IMR-90 (cell line): ENCODE measurements around the gene SUPT3H. TPM values are rescaled to one million over a fixed set of nuclear protein-coding genes. Genes with fewer than 3 reads are reported as not detected.

Experiments
- ATAC-seq: fragments of 200-7000 bp; cut with Tn5 transposase; 2 replicates; pipeline ENCODE4 v1.9.1; 2020; ENCODE audit warnings: low read depth, mild to moderate bottlenecking, moderate library complexity
- BruUV-seq: library from RNA; stranded (reverse); fragments of 400-500 nt; replicated peaks from 2 replicates; lab custom pipeline; 2021; lab: Mats Ljungman, UMichigan
- CTCF ChIA-PET: fragments of 300-600 bp; formaldehyde crosslinking; extraction: SDS; loops from one replicate; lab custom pipeline; 2021; ENCODE audit warnings: antibody characterized with exemption; lab: Yijun Ruan, JAX
- POLR2A ChIA-PET: fragments of 300-600 bp; sonication (Branson Sonifier 250); formaldehyde crosslinking; loops from one replicate; lab custom pipeline; 2022; ENCODE audit warnings: antibody characterized with exemption; ENCODE audit not compliant: unreplicated experiment; lab: Charles Lee
- DNase-seq: peaks from one replicate; pipeline ENCODE4 v3.0.0; 2013
- H2AFZ ChIP-seq: replicated peaks from 2 replicates; pipeline ENCODE3; 2013; ENCODE audit warnings: low read length, mild to moderate bottlenecking; ENCODE audit not compliant: poor library complexity
- H2AK5ac ChIP-seq: 2 replicates; pipeline ENCODE4 v1.6.1; 2013; ENCODE audit warnings: low read depth, low read length, inconsistent platforms
- H2AK9ac ChIP-seq: replicated peaks from 2 replicates; pipeline ENCODE3; 2013; ENCODE audit warnings: mild to moderate bottlenecking, low read depth, low read length, moderate library complexity; ENCODE audit not compliant: poor library complexity
- H2BK120ac ChIP-seq: 2 replicates; pipeline ENCODE4 v1.6.1; 2013; ENCODE audit warnings: low read depth, low read length, inconsistent platforms
- H2BK15ac ChIP-seq: 3 replicates; pipeline ENCODE4 v1.6.1; 2013; ENCODE audit warnings: low read depth, low read length, inconsistent platforms
- H2BK20ac ChIP-seq: 2 replicates; pipeline ENCODE4 v1.6.1; 2013; ENCODE audit warnings: low read depth, mild to moderate bottlenecking, inconsistent platforms, low read length, moderate library complexity
- H2BK5ac ChIP-seq: 2 replicates; pipeline ENCODE4 v1.6.1; 2013; ENCODE audit warnings: mild to moderate bottlenecking, low read depth, low read length, inconsistent platforms; ENCODE audit not compliant: poor library complexity, severe bottlenecking
- H3K14ac ChIP-seq: replicated peaks from 2 replicates; pipeline ENCODE4 v1.6.1; 2013; ENCODE audit warnings: low read depth, low read length, inconsistent platforms
- H3K18ac ChIP-seq: 2 replicates; pipeline ENCODE4 v1.6.1; 2013; ENCODE audit warnings: low read depth, low read length, control low read depth
- H3K23ac ChIP-seq: 2 replicates; pipeline ENCODE4 v1.6.1; 2013; ENCODE audit warnings: low read depth, low read length, inconsistent platforms
- H3K27ac ChIP-seq: 2 replicates; pipeline ENCODE4 v1.5.1; 2013; ENCODE audit warnings: mild to moderate bottlenecking, control low read depth, low read length; ENCODE audit not compliant: insufficient read depth
- H3K27me3 ChIP-seq: 2 replicates; pipeline ENCODE4 v1.6.1; 2013; ENCODE audit warnings: low read length; ENCODE audit not compliant: control insufficient read depth, insufficient read depth
- H3K36me3 ChIP-seq: 2 replicates; pipeline ENCODE4 v1.6.1; 2013; ENCODE audit warnings: low read length, mixed read lengths; ENCODE audit not compliant: control insufficient read depth, insufficient read depth
- H3K4ac ChIP-seq: 2 replicates; pipeline ENCODE4 v1.6.1; 2013; ENCODE audit warnings: low read depth, low read length, inconsistent platforms
- H3K4me1 ChIP-seq: 2 replicates; pipeline ENCODE4 v1.6.1; 2013; ENCODE audit warnings: low read length, mixed read lengths; ENCODE audit not compliant: control insufficient read depth, insufficient read depth
- H3K4me2 ChIP-seq: 2 replicates; pipeline ENCODE4 v1.6.1; 2013; ENCODE audit warnings: low read depth, mild to moderate bottlenecking, control low read depth, low read length, moderate library complexity
- H3K4me3 ChIP-seq: 2 replicates; pipeline ENCODE4 v1.5.1; 2013; ENCODE audit warnings: low read depth, mild to moderate bottlenecking, control low read depth, low read length, moderate library complexity; ENCODE audit not compliant: insufficient read depth
- H3K56ac ChIP-seq: 2 replicates; pipeline ENCODE4 v1.6.1; 2013; ENCODE audit warnings: low read length, inconsistent platforms; ENCODE audit not compliant: insufficient read depth; ENCODE audit errors: extremely low read depth
- H3K79me1 ChIP-seq, 2 experiments: 2 replicates each; pipeline ENCODE4 v1.6.1; 2013; ENCODE audit warnings: low read length in 2 of 2, inconsistent platforms in 1 of 2, low read depth in 1 of 2
- H3K9ac ChIP-seq: 2 replicates; pipeline ENCODE4 v1.6.1; 2013; ENCODE audit warnings: low read depth, low read length, control low read depth
- H3K9me1 ChIP-seq: 2 replicates; pipeline ENCODE4 v1.6.1; 2013; ENCODE audit warnings: low read length, inconsistent platforms; ENCODE audit not compliant: insufficient read depth
- H3K9me3 ChIP-seq: 2 replicates; pipeline ENCODE4 v1.6.1; 2013; ENCODE audit warnings: low read length; ENCODE audit not compliant: control insufficient read depth, insufficient read depth
- H4K20me1 ChIP-seq: 2 replicates; pipeline ENCODE4 v1.6.1; 2013; ENCODE audit warnings: low read length, inconsistent platforms; ENCODE audit not compliant: insufficient read depth
- H4K5ac ChIP-seq: 2 replicates; pipeline ENCODE4 v1.6.1; 2013; ENCODE audit warnings: mild to moderate bottlenecking, low read depth, low read length, control low read depth
- H4K8ac ChIP-seq, 2 experiments: 2 replicates each; pipeline ENCODE4 v1.6.1; 2013; ENCODE audit warnings: low read depth in 2 of 2, low read length in 2 of 2, control low read depth in 1 of 2, inconsistent platforms in 1 of 2
- H4K91ac ChIP-seq: 2 replicates; pipeline ENCODE4 v1.6.1; 2013; ENCODE audit warnings: low read depth, low read length, inconsistent platforms; ENCODE audit not compliant: insufficient read depth
- BHLHE40 ChIP-seq: fragments of 150-350 bp; IDR thresholded peaks from 2 replicates; pipeline ENCODE4 v1.6.1; 2016; ENCODE audit warnings: mild to moderate bottlenecking, low read depth, low read length
- CEBPB ChIP-seq: IDR thresholded peaks from 2 replicates; pipeline ENCODE4 v1.6.1; 2012; ENCODE audit warnings: low read depth, low read length, improper control_type of control experiment
- CHD1 ChIP-seq: IDR thresholded peaks from 2 replicates; pipeline ENCODE4 v1.6.1; 2012; ENCODE audit warnings: low read depth, low read length, improper control_type of control experiment
- ELK1 ChIP-seq: fragments of 150-350 bp; IDR thresholded peaks from 2 replicates; pipeline ENCODE4 v1.6.1; 2016; ENCODE audit warnings: low read depth, mild to moderate bottlenecking, low read length, moderate library complexity, borderline replicate concordance
- FOS ChIP-seq: fragments of 150-350 bp; IDR thresholded peaks from 2 replicates; pipeline ENCODE4 v1.6.1; 2016; ENCODE audit warnings: low read depth, low read length
- MAFK ChIP-seq: IDR thresholded peaks from 2 replicates; pipeline ENCODE4 v1.6.1; 2012; ENCODE audit warnings: low read depth, low read length, improper control_type of control experiment
- MAZ ChIP-seq: IDR thresholded peaks from 2 replicates; pipeline ENCODE4 v1.6.1; 2012; ENCODE audit warnings: low read depth, mild to moderate bottlenecking, low read length, improper control_type of control experiment, moderate library complexity, borderline replicate concordance
- MXI1 ChIP-seq: IDR thresholded peaks from 2 replicates; pipeline ENCODE4 v1.6.1; 2012; ENCODE audit warnings: low read depth, mild to moderate bottlenecking, low read length, moderate library complexity, borderline replicate concordance
- NFE2L2 ChIP-seq: fragments of 150-350 bp; IDR thresholded peaks from 2 replicates; pipeline ENCODE4 v1.6.1; 2016; ENCODE audit warnings: low read depth, mild to moderate bottlenecking, low read length
- RAD21 ChIP-seq: IDR thresholded peaks from 2 replicates; pipeline ENCODE4 v1.6.1; 2012; ENCODE audit warnings: low read length, improper control_type of control experiment
- RCOR1 ChIP-seq: IDR thresholded peaks from 2 replicates; pipeline ENCODE4 v1.6.1; 2012; ENCODE audit warnings: mild to moderate bottlenecking, low read length, improper control_type of control experiment; ENCODE audit not compliant: insufficient replicate concordance
- RFX5 ChIP-seq: IDR thresholded peaks from 2 replicates; pipeline ENCODE4 v1.8.0; 2012; ENCODE audit warnings: low read depth, mild to moderate bottlenecking, low read length, moderate library complexity
- SMC3 ChIP-seq: fragments of 150-350 bp; IDR thresholded peaks from 2 replicates; pipeline ENCODE4 v1.6.1; 2016; ENCODE audit warnings: low read depth, mild to moderate bottlenecking, antibody characterized with exemption, low read length, moderate library complexity
- WGBS, 2 experiments: methylation state at CpG; one replicate each; pipeline versions ENCODE4 v1.1.5 to v1.1.7; 2013; ENCODE audit warnings: missing lambda C conversion rate in 2 of 2; ENCODE audit not compliant: insufficient read length in 1 of 2; ENCODE audit errors: extremely low coverage in 2 of 2; 5-methylcytosine and 5-hydroxymethylcytosine counted together
- dilution Hi-C: fragments of 300-500 bp; cut with HindIII; formaldehyde crosslinking; loops from one replicate; pipeline ENCODE4 v1.14.3; 2018; ENCODE audit warnings: low sequenced_read_pairs; ENCODE audit not compliant: unreplicated experiment
- in situ Hi-C: fragments of 300-500 bp; cut with MboI; formaldehyde crosslinking; loops from 3 replicates; pipeline ENCODE4 v1.14.3; 2019; ENCODE audit warnings: low sequenced_read_pairs, inconsistent platforms, mixed read lengths
- intact Hi-C: fragments of 100-400 bp; cut with micrococcal nuclease; formaldehyde crosslinking; loops from 2 replicates; pipeline ENCODE4 v1.10.0; 2022
- polyA plus RNA-seq, 3 experiments: library from polyadenylated mRNA; depleted of rRNA; stranded (reverse); fragments of >200 nt; gene quantifications; 2 replicates each; pipeline ENCODE4 v1.2.3, GENCODE V29; 2012; ENCODE audit warnings: low replicate concordance in 1 of 3
- total RNA-seq: library from RNA; depleted of rRNA; stranded (reverse); fragments of >200 nt; gene quantifications from 2 replicates; pipeline ENCODE4 v1.2.3, GENCODE V29; 2012
- TF ChIP-seq, protein P1 (sequence below): fragments of 150-350 bp; IDR thresholded peaks from 2 replicates; pipeline ENCODE4 v1.6.1; 2017; ENCODE audit warnings: mild to moderate bottlenecking, antibody characterized with exemption, low read length, low read depth
- TF ChIP-seq, protein P2 (sequence below): conservative IDR thresholded peaks from 2 replicates; pipeline ENCODE4 v1.5.1; 2012; ENCODE audit warnings: mild to moderate bottlenecking, low read depth, low read length, improper control_type of control experiment

Gene SUPT3H
- total and polyA plus RNA-seq, 2 of the 4 experiments (the other 2 are of a cell fraction): 4.5 to 5.0 TPM

GRCh38 chr6:45184937-45185336, 192.8 kb downstream of the SUPT3H start:
- dilution Hi-C loops: no loop called here
- ChIA-PET CTCF (no interaction called here), POLR2A (no interaction called here)
- DNase-seq (no peak), ATAC-seq (no peak)
- H3K36me3 ChIP-seq: no peaks in the 10 kb centered on the region
- no peaks in the 10 kb centered on the region for H4K20me1 ChIP-seq
- no peak overlapping the region for H3K56ac ChIP-seq
- H3K4ac ChIP-seq: no peak overlapping the region
- H4K8ac ChIP-seq: no peak overlapping the region
- H2BK15ac ChIP-seq: no peak overlapping the region
- H2AK9ac ChIP-seq: no peak overlapping the region
- no peak overlapping the region for H3K18ac ChIP-seq
- no peak overlapping the region for H4K91ac ChIP-seq
- no peak overlapping the region for H3K23ac ChIP-seq
- no peak overlapping the region for H3K9ac ChIP-seq
- H2AFZ ChIP-seq: no peak overlapping the region
- H3K9me1 ChIP-seq: no peaks in the 10 kb centered on the region
- no peak overlapping the region for H3K4me3 ChIP-seq
- no peaks in the 10 kb centered on the region for H3K9me3 ChIP-seq
- H3K4me1 ChIP-seq: no peaks in the 10 kb centered on the region
- no peaks in the 10 kb centered on the region; a peak in 1 of 4 replicates for H3K79me1 ChIP-seq
- no peak overlapping the region for H2BK120ac ChIP-seq
- H2BK5ac ChIP-seq: no peak overlapping the region
- H2BK20ac ChIP-seq: no peak overlapping the region
- TF ChIP-seq RCOR1: no peak
- TF ChIP-seq, protein P1, sequence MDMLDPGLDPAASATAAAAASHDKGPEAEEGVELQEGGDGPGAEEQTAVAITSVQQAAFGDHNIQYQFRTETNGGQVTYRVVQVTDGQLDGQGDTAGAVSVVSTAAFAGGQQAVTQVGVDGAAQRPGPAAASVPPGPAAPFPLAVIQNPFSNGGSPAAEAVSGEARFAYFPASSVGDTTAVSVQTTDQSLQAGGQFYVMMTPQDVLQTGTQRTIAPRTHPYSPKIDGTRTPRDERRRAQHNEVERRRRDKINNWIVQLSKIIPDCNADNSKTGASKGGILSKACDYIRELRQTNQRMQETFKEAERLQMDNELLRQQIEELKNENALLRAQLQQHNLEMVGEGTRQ: no peak
- TF ChIP-seq ELK1: no peak
- TF ChIP-seq MAZ: no peak
- TF ChIP-seq MXI1: no peak
- TF ChIP-seq, protein P2, sequence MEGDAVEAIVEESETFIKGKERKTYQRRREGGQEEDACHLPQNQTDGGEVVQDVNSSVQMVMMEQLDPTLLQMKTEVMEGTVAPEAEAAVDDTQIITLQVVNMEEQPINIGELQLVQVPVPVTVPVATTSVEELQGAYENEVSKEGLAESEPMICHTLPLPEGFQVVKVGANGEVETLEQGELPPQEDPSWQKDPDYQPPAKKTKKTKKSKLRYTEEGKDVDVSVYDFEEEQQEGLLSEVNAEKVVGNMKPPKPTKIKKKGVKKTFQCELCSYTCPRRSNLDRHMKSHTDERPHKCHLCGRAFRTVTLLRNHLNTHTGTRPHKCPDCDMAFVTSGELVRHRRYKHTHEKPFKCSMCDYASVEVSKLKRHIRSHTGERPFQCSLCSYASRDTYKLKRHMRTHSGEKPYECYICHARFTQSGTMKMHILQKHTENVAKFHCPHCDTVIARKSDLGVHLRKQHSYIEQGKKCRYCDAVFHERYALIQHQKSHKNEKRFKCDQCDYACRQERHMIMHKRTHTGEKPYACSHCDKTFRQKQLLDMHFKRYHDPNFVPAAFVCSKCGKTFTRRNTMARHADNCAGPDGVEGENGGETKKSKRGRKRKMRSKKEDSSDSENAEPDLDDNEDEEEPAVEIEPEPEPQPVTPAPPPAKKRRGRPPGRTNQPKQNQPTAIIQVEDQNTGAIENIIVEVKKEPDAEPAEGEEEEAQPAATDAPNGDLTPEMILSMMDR: no peak
- no peak for TF ChIP-seq BHLHE40
- no peak for TF ChIP-seq RAD21
- no peak for TF ChIP-seq CEBPB
- no peak for TF ChIP-seq SMC3
- no peak for TF ChIP-seq NFE2L2
- TF ChIP-seq RFX5: no peak
- TF ChIP-seq CHD1: no peak
- no peak for TF ChIP-seq MAFK
- no peak for TF ChIP-seq FOS
- no peak overlapping the region for H3K4me2 ChIP-seq
- no CpG with 5 or more reads among the region's 4 CpGs for WGBS, 2 experiments
- no TSS peak for BruUV-seq
- no peak overlapping the region for H2AK5ac ChIP-seq
- in situ Hi-C loops: no loop called here
- no peaks in the 10 kb centered on the region for H3K27me3 ChIP-seq
- H3K27ac ChIP-seq: no peak overlapping the region
- intact Hi-C loops: no loop called here
- H4K5ac ChIP-seq: no peak overlapping the region
- H3K14ac ChIP-seq: no peak overlapping the region
